Hepatocyte (in vitro differentiated cells): Measurements from ENCODE around the gene PIAS1. TPM values are rescaled to one million over a fixed set of nuclear protein-coding genes. Genes with fewer than 3 reads are reported as not detected.

Experiments used
- DNase-seq: peaks from one replicate; pipeline ENCODE4 v3.0.0-alpha.2; 2016; ENCODE audit warnings: low spot score
- H2AFZ ChIP-seq: fragments of 200-600 bp; sonication (generic); 2 replicates; pipeline ENCODE4 v1.6.0; 2016; ENCODE audit warnings: antibody characterized with exemption, mild to moderate bottlenecking
- H3K27ac ChIP-seq: fragments of 200-600 bp; sonication (generic); 2 replicates; pipeline ENCODE4 v1.5.1; 2016; ENCODE audit warnings: mild to moderate bottlenecking
- H3K27me3 ChIP-seq: fragments of 200-600 bp; sonication (generic); 2 replicates; pipeline ENCODE4 v1.6.1; 2016
- H3K36me3 ChIP-seq: fragments of 200-600 bp; sonication (generic); replicated peaks from 2 replicates; pipeline ENCODE4 v1.5.1; 2016; ENCODE audit warnings: low read depth; ENCODE audit not compliant: insufficient read depth
- H3K4me1 ChIP-seq: fragments of 200-600 bp; sonication (generic); 2 replicates; pipeline ENCODE4 v1.5.1; 2016; ENCODE audit warnings: mild to moderate bottlenecking, moderate library complexity; ENCODE audit not compliant: insufficient read depth
- H3K4me2 ChIP-seq: fragments of 200-600 bp; sonication (generic); 2 replicates; pipeline ENCODE4 v1.6.0; 2016
- H3K4me3 ChIP-seq: fragments of 200-600 bp; sonication (generic); 2 replicates; pipeline ENCODE4 v1.5.1; 2016; ENCODE audit warnings: mild to moderate bottlenecking
- H3K79me2 ChIP-seq: fragments of 200-600 bp; sonication (generic); 2 replicates; pipeline ENCODE4 v1.6.0; 2017; ENCODE audit warnings: mild to moderate bottlenecking
- H3K9me2 ChIP-seq: fragments of 200-600 bp; sonication (generic); replicated peaks from 2 replicates; pipeline ENCODE4 v1.6.0; 2017; ENCODE audit warnings: mild to moderate bottlenecking; ENCODE audit not compliant: insufficient read depth
- H3K9me3 ChIP-seq: fragments of 200-600 bp; sonication (generic); 2 replicates; pipeline ENCODE4 v1.5.1; 2016; ENCODE audit warnings: low read depth, mild to moderate bottlenecking
- H4K20me1 ChIP-seq: fragments of 200-600 bp; sonication (generic); 2 replicates; pipeline ENCODE4 v1.6.0; 2016; ENCODE audit warnings: mild to moderate bottlenecking; ENCODE audit not compliant: insufficient read depth, poor library complexity, severe bottlenecking
- EZH2 ChIP-seq: fragments of 200-600 bp; sonication (generic); IDR thresholded peaks from 2 replicates; pipeline ENCODE4 v1.6.1; 2016; ENCODE audit warnings: antibody characterized with exemption, mild to moderate bottlenecking, borderline replicate concordance
- EZH2phosphoT487 ChIP-seq: fragments of 200-600 bp; sonication (generic); IDR thresholded peaks from one replicate; pipeline ENCODE4 v1.6.1; 2018; ENCODE audit warnings: antibody characterized with exemption, mild to moderate bottlenecking, low read depth, moderate library complexity; ENCODE audit not compliant: unreplicated experiment, severe bottlenecking
- WGBS: methylation state at CpG from one replicate; pipeline ENCODE4 v1.1.6; 2016; ENCODE audit warnings: low lambda C conversion rate; ENCODE audit errors: missing lambda C conversion rate; 5-methylcytosine and 5-hydroxymethylcytosine counted together
- polyA plus RNA-seq: library from polyadenylated mRNA; unstranded; fragments of >200 nt; fragmentation: Nextera tagmentation; extraction: Ambion mirVana; gene quantifications from 2 replicates; pipeline ENCODE4 v1.2.1, GENCODE V29; 2016
- total RNA-seq: library from RNA; depleted of rRNA; stranded (reverse); fragments of >200 nt; gene quantifications from 2 replicates; pipeline ENCODE4 v1.2.3, GENCODE V29; 2014
- TF ChIP-seq, protein P1 (sequence below): fragments of 200-600 bp; sonication (generic); IDR thresholded peaks from 2 replicates; pipeline ENCODE4 v1.5.1; 2016; ENCODE audit warnings: antibody characterized with exemption, mild to moderate bottlenecking; ENCODE audit not compliant: poor library complexity

Gene PIAS1
- total and polyA plus RNA-seq, 2 experiments from 2014 or later = 22.6 to 45.4 TPM

DNA sequence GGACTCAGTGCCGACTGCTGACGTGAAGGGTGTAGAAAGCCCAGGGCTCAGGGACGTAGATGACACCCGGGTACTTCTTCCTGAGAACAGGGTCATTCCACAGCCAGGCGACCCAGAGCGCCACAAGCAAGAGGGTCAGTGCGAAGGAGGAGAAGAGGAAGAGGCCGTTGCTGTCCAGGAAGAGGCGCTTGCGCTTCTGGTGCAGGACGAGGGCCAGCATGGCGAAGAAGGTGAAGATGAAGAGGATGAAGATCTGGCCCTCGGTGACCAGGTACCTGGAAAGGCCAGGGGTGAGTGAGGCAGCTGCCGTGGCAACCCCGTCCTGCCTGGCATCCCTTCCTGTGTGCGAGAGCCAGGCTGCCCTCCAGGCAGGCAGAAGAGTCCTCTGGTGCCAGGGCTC is 154.0 kb downstream of the PIAS1 start:
- WGBS = 95% methylated on average over 16 of the region's 16 CpGs
- peaks cover 23% of the 10 kb centered on the region for H3K79me2 ChIP-seq
- H3K4me1 ChIP-seq = peaks cover 33% of the 10 kb centered on the region
- H3K4me3 ChIP-seq = no peak overlapping the region
- TF ChIP-seq EZH2phosphoT487 (no peak), EZH2 (no peak)
- TF ChIP-seq, protein P1, sequence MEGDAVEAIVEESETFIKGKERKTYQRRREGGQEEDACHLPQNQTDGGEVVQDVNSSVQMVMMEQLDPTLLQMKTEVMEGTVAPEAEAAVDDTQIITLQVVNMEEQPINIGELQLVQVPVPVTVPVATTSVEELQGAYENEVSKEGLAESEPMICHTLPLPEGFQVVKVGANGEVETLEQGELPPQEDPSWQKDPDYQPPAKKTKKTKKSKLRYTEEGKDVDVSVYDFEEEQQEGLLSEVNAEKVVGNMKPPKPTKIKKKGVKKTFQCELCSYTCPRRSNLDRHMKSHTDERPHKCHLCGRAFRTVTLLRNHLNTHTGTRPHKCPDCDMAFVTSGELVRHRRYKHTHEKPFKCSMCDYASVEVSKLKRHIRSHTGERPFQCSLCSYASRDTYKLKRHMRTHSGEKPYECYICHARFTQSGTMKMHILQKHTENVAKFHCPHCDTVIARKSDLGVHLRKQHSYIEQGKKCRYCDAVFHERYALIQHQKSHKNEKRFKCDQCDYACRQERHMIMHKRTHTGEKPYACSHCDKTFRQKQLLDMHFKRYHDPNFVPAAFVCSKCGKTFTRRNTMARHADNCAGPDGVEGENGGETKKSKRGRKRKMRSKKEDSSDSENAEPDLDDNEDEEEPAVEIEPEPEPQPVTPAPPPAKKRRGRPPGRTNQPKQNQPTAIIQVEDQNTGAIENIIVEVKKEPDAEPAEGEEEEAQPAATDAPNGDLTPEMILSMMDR = no peak
- no peaks in the 10 kb centered on the region for H3K27me3 ChIP-seq
- H3K4me2 ChIP-seq = no peak overlapping the region
- no peak overlapping the region for H3K27ac ChIP-seq
- H3K9me3 ChIP-seq = no peaks in the 10 kb centered on the region
- H4K20me1 ChIP-seq = no peaks in the 10 kb centered on the region
- DNase-seq = no peak
- no peak overlapping the region for H2AFZ ChIP-seq
- no peaks in the 10 kb centered on the region for H3K36me3 ChIP-seq
- H3K9me2 ChIP-seq = no peaks in the 10 kb centered on the region

DNA sequence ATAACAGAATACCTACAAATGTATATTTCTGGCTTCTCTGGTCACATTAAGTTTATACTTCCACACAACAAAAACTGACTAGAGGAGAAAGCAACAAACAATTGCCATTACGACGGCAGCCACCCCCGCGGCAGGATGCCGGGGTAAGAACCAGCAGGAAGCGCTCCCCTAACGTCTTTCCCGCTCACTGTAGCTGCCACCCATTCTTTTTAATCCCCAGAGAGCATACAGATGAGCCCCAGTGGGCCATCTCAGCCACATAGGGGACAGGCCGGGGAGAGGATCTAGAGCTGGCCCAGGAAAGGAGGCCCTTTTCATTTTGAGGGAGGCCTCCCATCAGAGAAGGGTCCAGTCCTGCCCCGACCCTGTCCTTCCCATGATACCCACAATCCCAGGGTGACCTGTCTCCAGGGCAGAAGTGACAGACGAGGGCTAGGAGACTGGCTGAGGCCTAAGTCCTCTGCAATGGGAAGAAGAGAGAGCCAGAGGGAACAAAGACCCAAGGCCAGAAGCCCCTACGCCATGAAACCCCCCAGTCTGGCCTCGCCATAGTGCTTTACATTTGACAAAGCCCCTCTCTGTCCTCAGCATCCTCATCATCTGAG is 154.6 kb downstream of the PIAS1 start:
- H3K4me3 ChIP-seq = no peak overlapping the region
- 86% methylated on average over 13 of the region's 13 CpGs for WGBS
- peaks cover 28% of the 10 kb centered on the region for H3K4me1 ChIP-seq
- peaks cover 16% of the 10 kb centered on the region for H3K79me2 ChIP-seq
- no peak for DNase-seq
- no peak overlapping the region for H3K4me2 ChIP-seq
- no peaks in the 10 kb centered on the region for H3K9me2 ChIP-seq
- H3K27ac ChIP-seq = no peak overlapping the region
- no peaks in the 10 kb centered on the region for H3K9me3 ChIP-seq
- H3K27me3 ChIP-seq = no peaks in the 10 kb centered on the region
- no peak for TF ChIP-seq EZH2phosphoT487
- TF ChIP-seq EZH2 = no peak
- TF ChIP-seq, protein P1 = no peak
- H2AFZ ChIP-seq = no peak overlapping the region
- H4K20me1 ChIP-seq = no peaks in the 10 kb centered on the region
- H3K36me3 ChIP-seq = no peaks in the 10 kb centered on the region

DNA sequence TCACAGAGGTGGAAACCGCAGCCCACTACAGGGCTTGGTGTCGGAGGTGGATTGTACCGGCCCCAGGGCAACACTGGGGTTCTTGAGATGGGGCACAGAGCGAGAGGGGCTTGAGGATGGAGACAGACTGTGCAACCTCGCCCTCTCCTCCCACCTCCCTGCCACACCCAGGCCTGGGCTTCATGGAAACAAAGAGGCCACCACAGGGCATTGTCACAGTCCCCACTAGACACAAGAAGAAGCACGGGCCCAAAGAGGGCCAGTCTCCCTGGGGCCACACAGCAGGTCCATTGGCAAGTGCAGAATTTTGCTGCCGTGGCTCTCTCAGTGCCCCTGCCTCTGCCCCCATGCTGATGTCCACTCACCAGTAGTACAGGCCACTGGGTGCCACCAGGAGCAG is 155.2 kb downstream of the PIAS1 start:
- H3K79me2 ChIP-seq = peaks cover 12% of the 10 kb centered on the region
- no peak for DNase-seq
- no peaks in the 10 kb centered on the region for H3K9me3 ChIP-seq
- H3K4me1 ChIP-seq = peaks cover 23% of the 10 kb centered on the region
- no peak overlapping the region for H2AFZ ChIP-seq
- 83% methylated on average over 7 of the region's 7 CpGs for WGBS
- H3K27me3 ChIP-seq = no peaks in the 10 kb centered on the region
- no peaks in the 10 kb centered on the region for H4K20me1 ChIP-seq
- H3K9me2 ChIP-seq = no peaks in the 10 kb centered on the region
- TF ChIP-seq, protein P1 = no peak
- TF ChIP-seq EZH2 = no peak
- no peak for TF ChIP-seq EZH2phosphoT487
- H3K36me3 ChIP-seq = no peaks in the 10 kb centered on the region
- no peak overlapping the region for H3K4me2 ChIP-seq
- no peak overlapping the region for H3K4me3 ChIP-seq
- H3K27ac ChIP-seq = no peak overlapping the region
